ENCODE results near the gene CCNK. TPM values are rescaled to one million over a fixed set of nuclear protein-coding genes. Genes with fewer than 3 reads are reported as not detected.

Gene CCNK
- total and polyA plus RNA-seq, 2 of the 13 experiments (the other 11 are each of a cell fraction or from before 2014, with no cell fraction given): 4.9 to 9.7 TPM

GRCh38 chr14:99554757-99555531, 73.7 kb downstream of the CCNK start (continued):
- peak; percentile 50; the same call in 1 of the 2 replicates for TF ChIP-seq TFE3 (CRISPR knock-in tag; IDR thresholded peaks at IDR 0.05)
- TF ChIP-seq MTF2 (CRISPR knock-in tag; IDR thresholded peaks at IDR 0.05; ENCODE audit: borderline replicate concordance): no peak
- 0 out of 2 replicates have a peak, but pooled peaks have one; percentile 76 for TF ChIP-seq ZNF761 (CRISPR knock-in tag; conservative IDR thresholded peaks at IDR 0.05)
- no peak for TF ChIP-seq KDM6A (CRISPR knock-in tag; IDR thresholded peaks at IDR 0.05; ENCODE audit: low read depth)
- no peak for TF ChIP-seq HOMEZ (CRISPR knock-in tag; IDR thresholded peaks at IDR 0.05; ENCODE audit: low read depth)
- TF ChIP-seq GABPB1 (CRISPR knock-in tag; IDR thresholded peaks at IDR 0.05): peak; percentile 14; the same call in 1 of the 2 replicates
- no peak for TF ChIP-seq ZNF891 (CRISPR knock-in tag; IDR thresholded peaks at IDR 0.05)
- no peak for TF ChIP-seq RFX5 (IDR thresholded peaks at IDR 0.05; ENCODE audit: low read depth, low read length)
- peak; percentile 42; the same call in 1 of the 2 replicates for TF ChIP-seq SIN3A (IDR thresholded peaks at IDR 0.05; ENCODE audit: borderline replicate concordance, low read depth, low read length)
- TF ChIP-seq NAIF1 (CRISPR knock-in tag; IDR thresholded peaks at IDR 0.05; ENCODE audit: borderline replicate concordance): no peak
- TF ChIP-seq TFAP4 (IDR thresholded peaks at IDR 0.05; ENCODE audit: borderline replicate concordance, low read depth): peak; percentile 98
- TF ChIP-seq RCOR2 (CRISPR knock-in tag; IDR thresholded peaks at IDR 0.05): peak; percentile 98
- no peak for TF ChIP-seq SCMH1 (CRISPR knock-in tag; IDR thresholded peaks at IDR 0.05; ENCODE audit: borderline replicate concordance)
- no peak for TF ChIP-seq ATF1 (CRISPR knock-in tag; IDR thresholded peaks at IDR 0.05)
- peak; percentile 84 for TF ChIP-seq NR2F6 (IDR thresholded peaks at IDR 0.05)
- peak; percentile 81 for TF ChIP-seq NR2F6 (CRISPR knock-in tag; IDR thresholded peaks at IDR 0.05)
- peak; percentile 95 for TF ChIP-seq SAP130 (CRISPR knock-in tag; IDR thresholded peaks at IDR 0.05; ENCODE audit: low read depth)
- peak; percentile 66; the same call in 1 of the 2 replicates for TF ChIP-seq MLX (CRISPR knock-in tag; IDR thresholded peaks at IDR 0.05)
- TF ChIP-seq NCOR1 (IDR thresholded peaks at IDR 0.05; ENCODE audit: borderline replicate concordance, low read length): peak; percentile 79; the same call in 1 of the 2 replicates
- TF ChIP-seq ZKSCAN8 (CRISPR knock-in tag; IDR thresholded peaks at IDR 0.05; ENCODE audit: borderline replicate concordance): no peak
- peak; percentile 44; the same call in 1 of the 2 replicates for TF ChIP-seq ZNF580 (CRISPR knock-in tag; IDR thresholded peaks at IDR 0.05; ENCODE audit: borderline replicate concordance, low read depth)
- peak; percentile 25; the same call in 1 of the 2 replicates for TF ChIP-seq MIXL1 (CRISPR knock-in tag; IDR thresholded peaks at IDR 0.05)
- TF ChIP-seq CBX1 (IDR thresholded peaks at IDR 0.05; ENCODE audit: low read depth): peak; percentile 28
- 0 out of 2 replicates have a peak, but pooled peaks have one; percentile 36 for TF ChIP-seq ZNF451 (CRISPR knock-in tag; IDR thresholded peaks at IDR 0.05)
- no peak for TF ChIP-seq NFYC (CRISPR knock-in tag; IDR thresholded peaks at IDR 0.05)
- TF ChIP-seq SP4 (CRISPR knock-in tag; IDR thresholded peaks at IDR 0.05): 0 out of 2 replicates have a peak, but pooled peaks have one; percentile 38
- 0 out of 2 replicates have a peak, but pooled peaks have one; percentile 21 for TF ChIP-seq SMC3 (IDR thresholded peaks at IDR 0.05; ENCODE audit: low read length)
- no peak for TF ChIP-seq ZNF7 (CRISPR knock-in tag; IDR thresholded peaks at IDR 0.05)

Data from HepG2 (cell line).